GM23338 (cell line): Measurements from ENCODE around the gene KDM4B. TPM values are rescaled to one million over a fixed set of nuclear protein-coding genes. Genes with fewer than 3 reads are reported as not detected.
A peak's percentile ranks its signal among the peaks of the same experiment; 100 is the strongest.

ENCODE experiments used
- ATAC-seq: fragments of 200-7000 bp; cut with Tn5 transposase; 3 replicates; pipeline ENCODE4 v1.9.1; 2020
- DNase-seq: peaks from one replicate; pipeline ENCODE4 v3.0.0-alpha.2; 2015; ENCODE audit warnings: low spot score
- H2AFZ ChIP-seq: fragments of 200-600 bp; sonication (generic); 2 replicates; pipeline ENCODE4 v1.8.0; 2016; ENCODE audit warnings: antibody characterized with exemption, mild to moderate bottlenecking, moderate library complexity
- H3F3A ChIP-seq: fragments of 200-600 bp; sonication (generic); replicated peaks from 2 replicates; pipeline ENCODE4 v1.8.0; 2017; ENCODE audit warnings: antibody characterized with exemption, mixed run types, low read depth
- H3K27ac ChIP-seq: fragments of 200-600 bp; sonication (generic); 2 replicates; pipeline ENCODE4 v1.6.1; 2016; ENCODE audit warnings: low read depth
- H3K27me3 ChIP-seq: fragments of 200-600 bp; sonication (generic); 2 replicates; pipeline ENCODE4 v1.8.0; 2016; ENCODE audit warnings: mild to moderate bottlenecking, mixed run types, moderate library complexity; ENCODE audit not compliant: insufficient read depth
- H3K36me3 ChIP-seq: fragments of 200-600 bp; sonication (generic); 2 replicates; pipeline ENCODE4 v1.8.0; 2016; ENCODE audit warnings: mild to moderate bottlenecking; ENCODE audit not compliant: insufficient read depth
- H3K4me1 ChIP-seq: fragments of 200-600 bp; sonication (generic); 2 replicates; pipeline ENCODE4 v1.8.0; 2016; ENCODE audit warnings: mild to moderate bottlenecking, moderate library complexity; ENCODE audit not compliant: insufficient read depth
- H3K4me2 ChIP-seq: fragments of 200-600 bp; sonication (generic); 2 replicates; pipeline ENCODE4 v1.7.1; 2017; ENCODE audit warnings: mixed run types
- H3K4me3 ChIP-seq: fragments of 200-600 bp; sonication (generic); 2 replicates; pipeline ENCODE4 v1.6.1; 2016; ENCODE audit warnings: mixed run types
- H3K79me2 ChIP-seq: fragments of 200-600 bp; sonication (generic); replicated peaks from 2 replicates; pipeline ENCODE4 v1.8.0; 2017; ENCODE audit warnings: mild to moderate bottlenecking; ENCODE audit not compliant: insufficient read depth
- H3K9me2 ChIP-seq: fragments of 200-600 bp; sonication (generic); 2 replicates; pipeline ENCODE4 v1.8.0; 2017; ENCODE audit not compliant: insufficient read depth
- H4K20me1 ChIP-seq: fragments of 200-600 bp; sonication (generic); replicated peaks from 2 replicates; pipeline ENCODE4 v1.8.0; 2017; ENCODE audit warnings: mild to moderate bottlenecking; ENCODE audit not compliant: insufficient read depth
- H3K27ac Mint-ChIP-seq: 2 replicates; pipeline ENCODE4 v1.8.0; 2020; ENCODE audit warnings: inconsistent platforms, mild to moderate bottlenecking, moderate library complexity, mixed read lengths
- H3K27me3 Mint-ChIP-seq: 3 replicates; pipeline ENCODE4 v1.8.0; 2022; ENCODE audit warnings: low read depth, mild to moderate bottlenecking, moderate library complexity, mixed read lengths, inconsistent platforms; ENCODE audit not compliant: insufficient read depth, poor library complexity
- H3K36me3 Mint-ChIP-seq: 3 replicates; pipeline ENCODE4 v1.8.0; 2021; ENCODE audit warnings: low read depth, mild to moderate bottlenecking, inconsistent platforms, moderate library complexity, mixed read lengths
- H3K4me1 Mint-ChIP-seq: 3 replicates; pipeline ENCODE4 v1.8.0; 2020; ENCODE audit warnings: mild to moderate bottlenecking, inconsistent platforms, mixed read lengths
- H3K4me3 Mint-ChIP-seq: 3 replicates; pipeline ENCODE4 v1.8.0; 2021; ENCODE audit warnings: moderate library complexity, mild to moderate bottlenecking, inconsistent platforms, mixed read lengths
- H3K9me3 Mint-ChIP-seq: 3 replicates; pipeline ENCODE4 v1.8.0; 2020; ENCODE audit warnings: moderate library complexity, mild to moderate bottlenecking, inconsistent platforms, mixed read lengths
- CREB1 ChIP-seq: fragments of 250-450 bp; sonication (Bioruptor Pico); IDR thresholded peaks from 2 replicates; pipeline ENCODE4 v1.5.0; 2020; ENCODE audit warnings: low read depth, mild to moderate bottlenecking, moderate library complexity
- CTCF ChIP-seq, 2 experiments: fragments of 200-600 bp in 1 of 2; sonication (generic) in 1 of 2; conservative IDR thresholded peaks; 2 replicates each; pipeline versions ENCODE4 v1.5.1 to v1.6.1; 2016 to 2017; ENCODE audit warnings: antibody characterized with exemption in 2 of 2, low read depth in 2 of 2, mild to moderate bottlenecking in 2 of 2, moderate library complexity in 1 of 2
- ETS1 ChIP-seq: IDR thresholded peaks from 2 replicates; pipeline ENCODE4 v1.6.1; 2016; ENCODE audit warnings: antibody characterized with exemption
- STAT1 ChIP-seq: IDR thresholded peaks from one replicate; pipeline ENCODE4 v1.6.1; 2016; ENCODE audit warnings: antibody characterized with exemption; ENCODE audit not compliant: unreplicated experiment
- ZNF331 ChIP-seq: fragments of 250-450 bp; sonication (Bioruptor Pico); IDR thresholded peaks from 2 replicates; pipeline ENCODE4 v1.5.0; 2020; ENCODE audit warnings: low read depth, mild to moderate bottlenecking, moderate library complexity
- ZNF462 ChIP-seq: fragments of 250-450 bp; sonication (Bioruptor Pico); IDR thresholded peaks from 2 replicates; pipeline ENCODE4 v1.5.0; 2020; ENCODE audit warnings: mild to moderate bottlenecking, moderate library complexity
- polyA plus RNA-seq: library from polyadenylated mRNA; unstranded; fragments of >200 nt; fragmentation: Nextera tagmentation; extraction: Ambion mirVana; gene quantifications from 2 replicates; pipeline ENCODE4 v1.2.1, GENCODE V29; 2016
- total RNA-seq: library from RNA; depleted of rRNA; stranded (reverse); fragments of >200 nt; shearing (Covaris generic); gene quantifications from 2 replicates; pipeline ENCODE4 v1.2.3, GENCODE V29; 2014

KDM4B gene
- total and polyA plus RNA-seq, 2 experiments from 2014 or later, result 9.1 to 27.6 TPM

- 0 out of 2 replicates have a peak, but pooled peaks cover 5% of the 10 kb centered on the region for H3F3A ChIP-seq
- peak; percentile 52 for DNase-seq
- no peaks in the 10 kb centered on the region for H3K79me2 ChIP-seq
- no peak overlapping the region for H2AFZ ChIP-seq
- no peaks in the 10 kb centered on the region for H3K27me3 ChIP-seq
- H3K4me2 ChIP-seq, result 0 out of 2 replicates have a peak overlapping the region, but pooled peaks have one; percentile 42
- no peaks in the 10 kb centered on the region for H3K36me3 ChIP-seq
- Mint-ChIP-seq H3K9me3 (peaks cover 7% of the 10 kb centered on the region; the same call in 2 of the 3 replicates), H3K36me3 (no peaks in the 10 kb centered on the region), H3K27me3 (peaks cover 21% of the 10 kb centered on the region), H3K27ac (peak overlapping the region; percentile 96), H3K4me1 (peaks cover 17% of the 10 kb centered on the region), H3K4me3 (no peak overlapping the region)
- no peaks in the 10 kb centered on the region for H3K9me2 ChIP-seq
- H3K4me3 ChIP-seq, result no peak overlapping the region
- peak overlapping the region; percentile 92 for H3K27ac ChIP-seq
- no peaks in the 10 kb centered on the region for H4K20me1 ChIP-seq
- peak; percentile 9; the same call in 1 of the 3 replicates for ATAC-seq
- H3K4me1 ChIP-seq, result peaks cover 4% of the 10 kb centered on the region; the same call in 1 of the 2 replicates
- TF ChIP-seq STAT1, result no peak
- TF ChIP-seq CTCF (conservative IDR thresholded peaks at IDR 0.05; ENCODE audit: low read depth in 2 of 2), result 0 out of 4 replicates have a peak, but pooled peaks of 1 of the 2 experiments have one; percentile 16
- TF ChIP-seq ETS1, result no peak
- no peak for TF ChIP-seq ZNF331 (CRISPR knock-in tag)
Observed at GRCh38 chr19:5192568-5192967, 223.7 kb downstream of the KDM4B start.

DNA sequence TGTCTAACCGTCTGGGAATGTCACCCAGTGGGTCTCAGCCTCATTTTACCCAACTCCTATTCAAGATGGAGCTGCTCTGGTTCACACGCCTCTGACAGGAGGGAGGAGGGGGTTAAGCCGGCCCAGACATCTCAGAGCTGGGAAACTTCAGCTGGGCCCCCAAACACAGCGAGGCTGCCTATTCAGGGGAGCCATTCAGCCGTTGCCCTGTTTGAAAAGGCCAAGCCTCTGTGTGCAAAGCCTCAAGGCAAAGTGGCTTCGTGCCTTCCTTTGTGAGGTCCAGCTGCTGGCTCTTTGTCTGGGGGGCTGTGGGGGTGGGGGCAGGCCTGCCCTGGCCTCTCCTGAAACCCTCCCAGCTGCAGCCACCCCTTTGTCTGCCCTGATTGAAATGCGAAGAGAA lies 224.3 kb downstream of the KDM4B start:
- H3K4me3 Mint-ChIP-seq, result peak overlapping the region; percentile 44; the same call in 1 of the 3 replicates
- H3K36me3 Mint-ChIP-seq, result no peaks in the 10 kb centered on the region
- Histone ChIP-seq H3K4me3 (peak overlapping the region; percentile 16; the same call in 1 of the 2 replicates), H4K20me1 (no peaks in the 10 kb centered on the region), H3K79me2 (no peaks in the 10 kb centered on the region), H3K27ac (peak overlapping the region; percentile 92), H2AFZ (no peak overlapping the region), H3K36me3 (no peaks in the 10 kb centered on the region), H3K27me3 (no peaks in the 10 kb centered on the region), H3K4me2 (peak overlapping the region; percentile 42; the same call in 1 of the 2 replicates), H3K9me2 (no peaks in the 10 kb centered on the region), H3K4me1 (peaks cover 4% of the 10 kb centered on the region; the same call in 1 of the 2 replicates), H3F3A (0 out of 2 replicates have a peak, but pooled peaks cover 5% of the 10 kb centered on the region)
- peak overlapping the region; percentile 96 for H3K27ac Mint-ChIP-seq
- H3K4me1 Mint-ChIP-seq, result peaks cover 17% of the 10 kb centered on the region
- ATAC-seq (peak; percentile 96), DNase-seq (peak; percentile 80)
- peaks cover 21% of the 10 kb centered on the region for H3K27me3 Mint-ChIP-seq
- TF ChIP-seq CREB1 (0 out of 2 replicates have a peak, but pooled peaks have one; percentile 20), STAT1 (no peak), ZNF462 (CRISPR knock-in tag) (no peak)
- peaks cover 7% of the 10 kb centered on the region; the same call in 2 of the 3 replicates for H3K9me3 Mint-ChIP-seq
